HEK293 (cell line): ENCODE data around the gene EQTN.

ENCODE experiments used
- CTCF ChIA-PET: fragments of 350-600 bp; formaldehyde crosslinking; extraction: SDS; loops from one replicate; lab custom pipeline; 2021; ENCODE audit warnings: antibody characterized with exemption; lab: Yijun Ruan, JAX
- POLR2A ChIA-PET: fragments of 300-600 bp; formaldehyde crosslinking; extraction: SDS; loops from one replicate; lab custom pipeline; 2020; ENCODE audit warnings: antibody characterized with exemption, inconsistent platforms; lab: Yijun Ruan, JAX
- H3K27ac ChIP-seq: fragments of 200-500 bp; sonication (Bioruptor generic); 2 replicates; pipeline ENCODE4 v1.5.1; 2014; ENCODE audit warnings: low read depth, low read length, control low read depth, inconsistent platforms; ENCODE audit errors: extremely low read depth
- H3K36me3 ChIP-seq, 2 experiments: fragments of 200-500 bp in 1 of 2; sonication (Bioruptor generic) in 1 of 2; 1 replicate in 1 of 2; 2 replicates in 1 of 2; pipeline ENCODE4 v1.5.1; 2014 to 2017; ENCODE audit warnings: inconsistent platforms in 2 of 2, low read length in 2 of 2; ENCODE audit not compliant: control insufficient read depth in 2 of 2, insufficient read depth in 1 of 2
- H3K4me1 ChIP-seq: fragments of 200-500 bp; sonication (Bioruptor generic); 2 replicates; pipeline ENCODE4 v1.5.1; 2014; ENCODE audit warnings: mild to moderate bottlenecking, low read length, inconsistent platforms; ENCODE audit not compliant: control insufficient read depth, insufficient read depth
- H3K4me3 ChIP-seq: 2 replicates; pipeline ENCODE4 v1.5.1; 2011; ENCODE audit warnings: low read depth, mild to moderate bottlenecking, control low read depth, low read length, moderate library complexity
- H3K9me3 ChIP-seq: fragments of 200-500 bp; sonication (Bioruptor generic); 2 replicates; pipeline ENCODE4 v1.5.1; 2014; ENCODE audit warnings: low read depth, low read length, inconsistent platforms; ENCODE audit not compliant: control insufficient read depth, insufficient read depth
- ATF2 ChIP-seq: fragments of 450-650 bp; formaldehyde crosslinking; IDR thresholded peaks from 2 replicates; pipeline ENCODE4 v1.5.1; 2016; ENCODE audit warnings: missing biosample characterization, missing genetic modification characterization, low read depth
- GFI1B ChIP-seq: fragments of 450-650 bp; formaldehyde crosslinking; IDR thresholded peaks from 2 replicates; pipeline ENCODE4 v1.5.1; 2016; ENCODE audit warnings: missing biosample characterization, missing genetic modification characterization
- IKZF3 ChIP-seq: fragments of 450-650 bp; IDR thresholded peaks from 2 replicates; pipeline ENCODE4 v1.5.0; 2018; ENCODE audit warnings: missing biosample characterization, mild to moderate bottlenecking, missing genetic modification characterization, moderate library complexity
- INSM2 ChIP-seq: fragments of 450-650 bp; formaldehyde crosslinking; IDR thresholded peaks from 2 replicates; pipeline ENCODE4 v1.5.1; 2016; ENCODE audit warnings: missing biosample characterization, missing genetic modification characterization
- KLF10 ChIP-seq: fragments of 450-650 bp; IDR thresholded peaks from 2 replicates; pipeline ENCODE4 v1.5.1; 2018; ENCODE audit warnings: missing biosample characterization, mild to moderate bottlenecking, missing genetic modification characterization
- PRDM10 ChIP-seq: fragments of 450-650 bp; formaldehyde crosslinking; IDR thresholded peaks from 2 replicates; pipeline ENCODE4 v1.5.1; 2016; ENCODE audit warnings: missing biosample characterization, missing genetic modification characterization
- REST ChIP-seq: fragments of 450-650 bp; formaldehyde crosslinking; IDR thresholded peaks from 2 replicates; pipeline ENCODE4 v1.5.1; 2016; ENCODE audit warnings: missing biosample characterization, missing genetic modification characterization
- ZBTB17 ChIP-seq: fragments of 450-650 bp; formaldehyde crosslinking; IDR thresholded peaks from 2 replicates; pipeline ENCODE4 v1.5.1; 2016; ENCODE audit warnings: missing biosample characterization, missing genetic modification characterization
- ZBTB44 ChIP-seq: fragments of 450-650 bp; IDR thresholded peaks from 2 replicates; pipeline ENCODE4 v1.5.1; 2018; ENCODE audit warnings: missing biosample characterization, mild to moderate bottlenecking, missing genetic modification characterization
- ZBTB8A ChIP-seq: fragments of 450-650 bp; formaldehyde crosslinking; IDR thresholded peaks from 2 replicates; pipeline ENCODE4 v1.5.1; 2016; ENCODE audit warnings: missing biosample characterization, missing genetic modification characterization
- ZFP37 ChIP-seq: fragments of 450-650 bp; formaldehyde crosslinking; IDR thresholded peaks from 2 replicates; pipeline ENCODE4 v1.5.1; 2016; ENCODE audit warnings: missing biosample characterization, missing genetic modification characterization
- ZNF114 ChIP-seq: fragments of 450-650 bp; formaldehyde crosslinking; IDR thresholded peaks from 2 replicates; pipeline ENCODE4 v1.5.0; 2017; ENCODE audit warnings: missing biosample characterization, missing genetic modification characterization
- ZNF175 ChIP-seq: fragments of 450-650 bp; formaldehyde crosslinking; IDR thresholded peaks from 2 replicates; pipeline ENCODE4 v1.5.1; 2016; ENCODE audit warnings: missing biosample characterization, missing genetic modification characterization
- ZNF211 ChIP-seq: fragments of 450-650 bp; formaldehyde crosslinking; IDR thresholded peaks from 2 replicates; pipeline ENCODE4 v1.5.1; 2016; ENCODE audit warnings: low read depth, missing biosample characterization, missing genetic modification characterization
- ZNF239 ChIP-seq: fragments of 450-650 bp; formaldehyde crosslinking; IDR thresholded peaks from 2 replicates; pipeline ENCODE4 v1.5.1; 2016; ENCODE audit warnings: missing biosample characterization, missing genetic modification characterization
- ZNF266 ChIP-seq: fragments of 450-650 bp; formaldehyde crosslinking; IDR thresholded peaks from 2 replicates; pipeline ENCODE4 v1.5.1; 2016; ENCODE audit warnings: missing biosample characterization, missing genetic modification characterization, low read depth
- ZNF354C ChIP-seq: fragments of 450-650 bp; formaldehyde crosslinking; IDR thresholded peaks from 2 replicates; pipeline ENCODE4 v1.5.1; 2016; ENCODE audit warnings: missing biosample characterization, missing genetic modification characterization, low read depth, borderline replicate concordance
- ZNF366 ChIP-seq: fragments of 450-650 bp; formaldehyde crosslinking; conservative IDR thresholded peaks from 2 replicates; pipeline ENCODE4 v1.5.1; 2016; ENCODE audit warnings: missing biosample characterization, missing genetic modification characterization
- ZNF48 ChIP-seq: fragments of 450-650 bp; formaldehyde crosslinking; IDR thresholded peaks from 2 replicates; pipeline ENCODE4 v1.5.1; 2016; ENCODE audit warnings: missing biosample characterization, missing genetic modification characterization
- ZNF558 ChIP-seq: fragments of 450-650 bp; formaldehyde crosslinking; IDR thresholded peaks from 2 replicates; pipeline ENCODE4 v1.5.1; 2016; ENCODE audit warnings: missing biosample characterization, missing genetic modification characterization
- ZNF624 ChIP-seq: fragments of 450-650 bp; formaldehyde crosslinking; IDR thresholded peaks from 2 replicates; pipeline ENCODE4 v1.5.1; 2017; ENCODE audit warnings: missing biosample characterization, missing genetic modification characterization
- ZNF654 ChIP-seq: fragments of 450-650 bp; formaldehyde crosslinking; IDR thresholded peaks from 2 replicates; pipeline ENCODE4 v1.5.1; 2016; ENCODE audit warnings: low read depth, missing biosample characterization, missing genetic modification characterization
- ZNF747 ChIP-seq: fragments of 450-650 bp; formaldehyde crosslinking; IDR thresholded peaks from 2 replicates; pipeline ENCODE4 v1.5.1; 2016; ENCODE audit warnings: missing biosample characterization, missing genetic modification characterization
- ZSCAN4 ChIP-seq: fragments of 450-650 bp; formaldehyde crosslinking; IDR thresholded peaks from 2 replicates; pipeline ENCODE4 v1.5.1; 2017; ENCODE audit warnings: missing biosample characterization, missing genetic modification characterization

The EQTN gene

GRCh38 chr9:27248702-27249101 lies 48.2 kb downstream of the EQTN start (continued):
- no peak for TF ChIP-seq ZNF266 (tag by site-specific recombination)
- no peak for TF ChIP-seq ZNF48 (tag by site-specific recombination)
- no peak for TF ChIP-seq ZNF211 (tag by site-specific recombination)
- no peak for TF ChIP-seq ZNF558 (tag by site-specific recombination)
- TF ChIP-seq PRDM10 (tag by site-specific recombination) = no peak

GRCh38 chr9:27247756-27248155 lies 49.2 kb downstream of the EQTN start:
- CTCF ChIA-PET = interaction anchor here (0.6 to 3.1 kb wide), 20 partner anchors 11 to 1837 kb away, joined by 3 to 25 read pairs (median 3); no protein-coding TSS in a partner anchor
- H3K4me3 ChIP-seq = no peak overlapping the region
- no peaks in the 10 kb centered on the region for H3K36me3 ChIP-seq
- no peak overlapping the region for H3K27ac ChIP-seq
- H3K4me1 ChIP-seq = no peaks in the 10 kb centered on the region
- H3K9me3 ChIP-seq = no peaks in the 10 kb centered on the region
- POLR2A ChIA-PET = no interaction called here
- TF ChIP-seq IKZF3 (tag by site-specific recombination) (no peak), GFI1B (tag by site-specific recombination) (no peak), ZNF624 (tag by site-specific recombination) (no peak), INSM2 (tag by site-specific recombination) (no peak), ZBTB8A (tag by site-specific recombination) (no peak), ZBTB44 (no peak), KLF10 (tag by site-specific recombination) (no peak), ZNF747 (tag by site-specific recombination) (no peak), REST (tag by site-specific recombination) (no peak), ZNF654 (peak; percentile 22; the same call in 1 of the 2 replicates), ZNF366 (tag by site-specific recombination) (no peak), ZNF114 (tag by site-specific recombination) (no peak), ZFP37 (tag by site-specific recombination) (no peak), ZSCAN4 (tag by site-specific recombination) (no peak), ATF2 (tag by site-specific recombination) (no peak), ZNF239 (tag by site-specific recombination) (no peak), ZBTB17 (tag by site-specific recombination) (no peak), ZNF175 (tag by site-specific recombination) (no peak), ZNF354C (tag by site-specific recombination) (no peak)
